Fibroblast of mammary gland (primary cell): ENCODE results near the gene ADAMTS18.
"Not testable (repeated sequence)": the region's sequence is repeated elsewhere in the genome, so short reads cannot be mapped to it uniquely, and the experiment has no call there.

Source experiments
- DNase-seq: peaks from one replicate; pipeline ENCODE4 v3.0.0-alpha.2; 2010; ENCODE audit warnings: low read depth
- H3K4me3 ChIP-seq: 2 replicates; pipeline ENCODE4 v1.5.1; 2011; ENCODE audit warnings: low read depth, mild to moderate bottlenecking, low read length, moderate library complexity; ENCODE audit not compliant: control insufficient read depth
- TF ChIP-seq, protein P1 (sequence below): conservative IDR thresholded peaks from 2 replicates; pipeline ENCODE4 v1.5.1; 2011; ENCODE audit warnings: low read depth, low read length, inconsistent platforms; ENCODE audit not compliant: control insufficient read depth, insufficient read depth

The ADAMTS18 gene

DNA sequence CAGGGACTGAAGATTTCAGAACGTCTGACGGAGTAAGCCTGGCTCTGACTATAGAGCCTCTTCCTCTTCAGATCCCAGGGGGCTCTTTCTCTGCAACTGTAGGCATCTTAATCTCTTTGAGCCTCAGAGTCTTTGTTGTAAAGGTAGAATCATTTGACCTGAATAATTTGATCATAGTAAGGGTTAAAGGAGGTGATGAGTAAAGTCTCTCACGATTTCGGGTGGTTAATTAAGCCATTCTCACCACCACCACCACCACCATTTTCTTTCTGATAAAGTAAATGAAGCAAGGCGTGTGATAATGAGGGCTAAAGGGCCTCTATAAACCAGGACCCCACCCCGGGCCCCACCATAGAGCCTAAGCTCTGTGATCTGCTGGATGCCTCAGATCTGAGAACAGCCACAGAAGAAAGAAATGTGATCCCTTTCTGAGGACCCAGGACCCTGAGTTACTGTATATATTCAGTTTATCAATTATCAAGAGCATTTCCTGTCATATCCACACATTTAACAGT lies 33.0 kb upstream of the ADAMTS18 start:
- DNase-seq, result no peak
- TF ChIP-seq, protein P1, sequence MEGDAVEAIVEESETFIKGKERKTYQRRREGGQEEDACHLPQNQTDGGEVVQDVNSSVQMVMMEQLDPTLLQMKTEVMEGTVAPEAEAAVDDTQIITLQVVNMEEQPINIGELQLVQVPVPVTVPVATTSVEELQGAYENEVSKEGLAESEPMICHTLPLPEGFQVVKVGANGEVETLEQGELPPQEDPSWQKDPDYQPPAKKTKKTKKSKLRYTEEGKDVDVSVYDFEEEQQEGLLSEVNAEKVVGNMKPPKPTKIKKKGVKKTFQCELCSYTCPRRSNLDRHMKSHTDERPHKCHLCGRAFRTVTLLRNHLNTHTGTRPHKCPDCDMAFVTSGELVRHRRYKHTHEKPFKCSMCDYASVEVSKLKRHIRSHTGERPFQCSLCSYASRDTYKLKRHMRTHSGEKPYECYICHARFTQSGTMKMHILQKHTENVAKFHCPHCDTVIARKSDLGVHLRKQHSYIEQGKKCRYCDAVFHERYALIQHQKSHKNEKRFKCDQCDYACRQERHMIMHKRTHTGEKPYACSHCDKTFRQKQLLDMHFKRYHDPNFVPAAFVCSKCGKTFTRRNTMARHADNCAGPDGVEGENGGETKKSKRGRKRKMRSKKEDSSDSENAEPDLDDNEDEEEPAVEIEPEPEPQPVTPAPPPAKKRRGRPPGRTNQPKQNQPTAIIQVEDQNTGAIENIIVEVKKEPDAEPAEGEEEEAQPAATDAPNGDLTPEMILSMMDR, result no peak
- H3K4me3 ChIP-seq, result no peak overlapping the region

DNA sequence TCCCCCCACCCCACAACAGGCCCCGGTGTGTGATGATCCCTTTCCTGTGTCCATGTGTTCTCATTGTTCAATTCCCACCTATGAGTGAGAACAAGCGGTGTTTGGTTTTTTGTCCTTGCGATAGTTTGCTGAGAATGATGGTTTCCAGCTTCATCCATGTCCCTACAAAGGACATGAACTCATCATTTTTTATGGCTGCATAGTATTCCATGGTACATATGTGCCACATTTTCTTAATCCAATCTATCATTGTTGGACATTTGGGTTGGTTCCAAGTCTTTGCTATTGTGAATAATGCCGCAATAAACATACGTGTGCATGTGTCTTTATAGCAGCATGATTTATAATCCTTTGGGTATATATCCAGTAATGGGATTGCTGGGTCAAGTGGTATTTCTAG lies 28.8 kb upstream of the ADAMTS18 start:
- DNase-seq, H3K4me3 ChIP-seq: not testable (repeated sequence)

DNA sequence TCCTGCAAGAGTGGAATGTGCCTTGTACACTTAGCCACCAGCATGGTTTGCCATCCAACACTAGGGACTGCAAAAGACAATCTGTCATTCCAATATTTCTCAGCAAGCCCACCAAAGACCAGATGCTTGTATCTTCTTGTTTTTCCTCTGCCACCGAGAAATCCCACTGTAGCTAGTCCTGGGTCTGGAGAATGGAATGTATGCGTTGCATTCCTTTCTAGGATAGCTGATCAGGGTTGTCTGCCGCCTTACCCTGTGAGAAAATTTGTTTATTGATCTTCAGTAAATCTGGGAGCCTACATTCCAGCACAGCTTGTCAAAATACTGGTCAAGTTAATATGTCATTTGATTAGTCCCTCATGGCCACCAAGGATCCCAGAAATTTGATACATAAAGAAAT lies 28.1 kb upstream of the ADAMTS18 start:
- DNase-seq, result no peak
- H3K4me3 ChIP-seq, result no peak overlapping the region
- TF ChIP-seq, protein P1, result no peak

DNA sequence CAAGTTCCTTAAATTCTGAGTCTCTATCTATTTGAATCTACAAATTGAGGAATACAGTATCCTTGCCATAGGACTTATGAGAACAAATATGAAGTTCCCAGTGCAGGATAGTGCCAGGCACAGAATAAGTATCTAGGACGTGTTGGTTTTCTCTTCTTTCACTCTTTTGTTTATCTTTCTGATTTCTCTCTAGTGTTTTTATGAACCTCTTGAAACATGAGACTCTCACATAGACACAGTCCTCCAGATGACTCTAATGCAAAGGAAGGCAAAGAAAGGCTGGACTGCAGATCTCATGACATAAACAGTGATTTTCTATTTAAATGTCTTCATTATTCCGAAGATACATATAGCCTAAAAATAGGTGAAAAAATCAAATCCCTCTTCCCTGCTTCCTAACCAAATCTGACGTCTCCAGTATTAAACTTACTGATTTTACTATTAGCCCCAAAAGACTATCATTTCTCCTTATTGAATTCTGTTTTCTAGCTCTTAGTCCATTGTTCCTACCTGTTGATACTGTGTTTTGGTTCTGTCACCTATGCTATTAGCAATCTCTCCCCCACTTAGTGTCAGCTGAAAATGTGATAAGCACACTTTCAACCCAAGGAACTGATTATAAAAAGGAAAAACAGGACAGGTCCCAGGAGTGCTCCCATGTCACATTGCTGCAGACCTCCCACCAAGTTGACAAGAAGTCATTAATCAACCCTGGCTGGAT lies 24.9 kb upstream of the ADAMTS18 start:
- DNase-seq, result no peak
- TF ChIP-seq, protein P1, result no peak
- no peak overlapping the region for H3K4me3 ChIP-seq

DNA sequence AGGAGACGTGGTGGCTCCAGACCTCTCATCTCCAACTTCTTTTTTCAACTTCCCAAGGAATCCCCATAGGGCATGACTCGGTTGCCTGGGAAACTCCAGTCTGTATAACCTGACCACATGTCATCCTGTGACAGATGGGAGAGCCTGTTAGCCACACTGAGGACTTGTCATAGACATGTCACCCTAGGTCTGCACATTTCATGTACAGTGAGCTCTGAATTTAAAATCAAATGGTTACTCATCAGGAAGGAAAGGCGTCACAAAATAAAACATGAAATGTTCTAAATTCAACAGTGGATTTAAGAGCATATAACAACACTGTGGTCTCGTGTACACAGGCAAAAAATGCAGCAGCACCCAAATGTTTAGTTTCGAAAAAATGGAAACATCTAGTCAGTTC lies 22.2 kb upstream of the ADAMTS18 start:
- DNase-seq, result peak; percentile 9
- H3K4me3 ChIP-seq, result no peak overlapping the region
- TF ChIP-seq, protein P1, result no peak

DNA sequence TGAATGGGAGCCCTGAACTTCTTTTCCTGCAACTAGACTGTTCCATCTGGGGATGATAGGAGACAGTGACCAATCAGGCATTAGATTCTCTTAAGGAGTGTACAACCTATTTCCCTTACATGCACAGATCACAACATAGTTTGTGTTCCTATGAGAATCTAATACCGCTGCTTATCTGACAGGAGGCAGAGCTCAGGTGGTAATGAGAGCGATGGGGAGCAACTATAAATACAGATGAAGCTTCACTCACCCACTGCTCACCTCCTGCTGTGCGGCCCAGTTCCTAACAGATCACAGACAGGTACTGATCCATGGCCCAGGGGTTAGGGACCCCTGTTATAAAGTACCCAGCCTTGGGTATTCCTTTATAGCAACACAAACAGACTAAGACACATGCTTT lies 17.4 kb upstream of the ADAMTS18 start:
- no peak for DNase-seq
- TF ChIP-seq, protein P1, result no peak

DNA sequence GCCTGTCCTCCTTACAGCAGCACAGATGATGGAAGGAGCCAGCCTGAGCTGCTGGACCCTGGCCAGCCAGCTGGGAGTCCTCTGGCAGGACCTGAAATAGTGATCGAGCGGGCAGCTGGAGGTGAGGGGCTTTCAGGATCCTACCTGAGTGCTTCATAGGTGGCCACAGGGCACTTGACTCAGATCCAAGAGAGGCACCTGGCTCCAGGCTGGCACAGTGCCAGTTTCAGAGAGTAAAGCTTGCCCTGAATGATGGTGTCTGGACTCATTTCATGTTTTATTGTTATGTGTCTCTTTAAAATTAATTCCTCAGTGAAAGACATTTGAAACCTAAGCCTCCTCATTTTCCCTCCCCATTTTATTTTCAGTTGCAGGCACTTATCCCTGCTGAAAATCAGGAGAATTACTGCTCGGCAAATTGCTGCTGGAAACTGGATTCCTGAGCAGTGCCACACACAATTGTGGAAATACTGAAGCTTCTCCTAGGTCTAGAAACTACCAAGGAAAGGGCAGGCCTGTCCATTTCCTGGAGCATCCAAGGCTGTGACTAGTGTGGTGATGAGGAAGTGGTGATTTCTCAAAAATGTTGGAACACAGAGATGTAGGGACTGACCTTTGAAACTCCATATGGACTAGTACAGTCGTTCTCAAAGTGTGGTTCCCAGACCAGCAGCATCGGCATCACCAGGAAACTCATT lies 16.1 kb upstream of the ADAMTS18 start:
- no peak for DNase-seq
- TF ChIP-seq, protein P1, result no peak
- no peak overlapping the region for H3K4me3 ChIP-seq

More for the DNA sequence above, 17.4 kb upstream of the ADAMTS18 start:
- no peak overlapping the region for H3K4me3 ChIP-seq
